Activated CD4-positive, alpha-beta T cell treated with anti-CD3 and anti-CD28 coated beads, Interleukin-2, amount 50 U/mL, for 48 hours (primary cell): Measurements from ENCODE around the gene TTC33.
"Not testable (repeated sequence)": the region's sequence is repeated elsewhere in the genome, so short reads cannot be mapped to it uniquely, and the experiment has no call there.

Experiments
- DNase-seq, 2 experiments: peaks; one replicate each; pipeline ENCODE4 v3.0.0-alpha.2; 2020

TTC33 gene

DNA sequence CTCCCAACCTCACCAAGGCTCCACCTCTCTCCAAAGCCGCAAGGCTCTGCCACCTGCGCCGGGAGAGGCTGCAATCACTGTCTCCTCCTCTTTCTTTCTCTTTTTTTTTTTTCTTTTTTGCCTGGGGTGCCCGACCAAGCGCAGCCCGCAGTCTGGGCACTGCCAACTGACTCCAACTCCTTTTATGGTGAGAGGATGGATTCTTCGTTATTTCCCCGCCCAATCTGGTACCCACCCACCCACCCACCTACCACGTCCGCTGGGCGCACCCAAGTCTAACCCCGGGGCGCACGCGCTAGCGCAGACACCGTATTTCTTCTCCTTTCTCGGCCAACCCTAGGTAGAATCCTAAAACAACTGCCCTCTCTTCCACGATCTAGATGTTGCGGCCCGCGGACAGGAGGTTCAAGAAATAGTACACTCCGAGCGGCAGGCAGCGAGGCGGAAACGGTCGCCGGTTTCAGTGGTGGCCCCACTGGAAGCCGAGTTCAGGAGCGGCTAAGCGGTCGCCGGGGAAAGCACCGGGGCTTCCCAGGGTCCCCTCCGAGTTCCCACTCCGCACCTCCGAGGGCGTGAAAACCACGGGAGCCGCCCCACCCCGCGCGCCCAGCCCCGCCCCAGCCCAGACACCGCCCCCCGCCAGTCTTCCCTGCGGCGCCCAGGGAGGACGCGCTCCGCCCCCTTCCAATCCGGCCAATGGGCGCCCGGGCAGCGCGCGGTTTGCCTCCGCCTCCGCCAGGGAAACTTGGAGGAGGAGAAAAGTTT lies 76.4 kb downstream of the TTC33 start:
- DNase-seq, result peak; percentile 93 to 94

GRCh38 chr5:40678460-40679147 lies 77.2 kb downstream of the TTC33 start:
- DNase-seq, result no peak

GRCh38 chr5:40678026-40678425 lies 77.7 kb downstream of the TTC33 start:
- DNase-seq, result no peak

DNA sequence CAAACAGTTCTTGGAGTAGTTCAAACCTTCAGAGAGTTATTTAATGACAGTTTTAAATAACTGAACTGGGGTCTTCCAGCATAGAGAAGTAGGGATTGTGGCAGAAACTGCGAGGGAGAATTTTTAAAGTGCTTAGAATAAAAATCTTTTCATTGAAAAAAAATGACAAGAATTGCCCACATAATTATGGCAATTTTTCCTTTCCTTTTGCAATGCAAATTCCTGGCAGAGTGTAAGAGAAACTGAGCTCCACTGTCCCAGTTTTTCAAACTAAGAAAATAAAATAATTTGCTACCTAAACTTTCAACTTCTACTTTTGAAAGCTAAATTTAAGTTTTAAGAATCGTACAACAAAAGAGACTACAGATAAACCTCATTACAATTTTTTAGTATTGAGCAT lies 78.3 kb downstream of the TTC33 start:
- DNase-seq, result no peak

DNA sequence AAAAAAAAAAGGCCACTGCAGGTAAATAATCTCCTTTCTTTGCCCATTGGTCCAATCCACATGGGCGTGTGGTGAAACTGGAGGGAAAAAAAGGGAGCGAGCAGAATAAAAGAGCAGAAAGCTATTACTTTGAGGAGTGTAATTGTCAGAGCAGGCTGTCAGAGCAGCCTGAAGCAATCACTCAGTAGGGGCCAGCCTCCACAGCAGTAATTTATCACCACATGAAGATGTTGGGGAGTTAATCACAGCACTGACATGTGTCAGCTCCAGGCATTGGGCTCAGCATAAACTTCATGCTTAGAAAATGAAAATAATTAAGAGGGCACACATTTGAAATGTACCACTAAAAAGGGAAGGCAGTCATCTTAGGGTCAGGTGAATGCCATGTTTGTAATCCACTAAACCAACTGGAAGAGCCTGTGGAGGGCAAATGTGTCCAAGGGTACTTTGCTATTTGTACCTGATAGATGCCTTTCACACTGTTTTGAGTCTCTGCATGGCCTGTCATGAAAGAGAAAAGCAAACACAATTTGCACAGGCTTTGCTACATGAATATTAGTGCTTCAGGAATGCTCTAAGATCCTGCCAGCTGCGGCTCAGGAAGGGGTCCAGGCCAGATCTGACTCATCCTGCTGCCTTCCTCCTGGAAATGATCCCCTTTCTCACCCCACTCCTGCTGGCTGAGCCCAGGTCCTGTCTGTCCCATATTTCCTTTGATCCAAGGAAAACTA lies 79.0 kb downstream of the TTC33 start:
- no peak for DNase-seq

DNA sequence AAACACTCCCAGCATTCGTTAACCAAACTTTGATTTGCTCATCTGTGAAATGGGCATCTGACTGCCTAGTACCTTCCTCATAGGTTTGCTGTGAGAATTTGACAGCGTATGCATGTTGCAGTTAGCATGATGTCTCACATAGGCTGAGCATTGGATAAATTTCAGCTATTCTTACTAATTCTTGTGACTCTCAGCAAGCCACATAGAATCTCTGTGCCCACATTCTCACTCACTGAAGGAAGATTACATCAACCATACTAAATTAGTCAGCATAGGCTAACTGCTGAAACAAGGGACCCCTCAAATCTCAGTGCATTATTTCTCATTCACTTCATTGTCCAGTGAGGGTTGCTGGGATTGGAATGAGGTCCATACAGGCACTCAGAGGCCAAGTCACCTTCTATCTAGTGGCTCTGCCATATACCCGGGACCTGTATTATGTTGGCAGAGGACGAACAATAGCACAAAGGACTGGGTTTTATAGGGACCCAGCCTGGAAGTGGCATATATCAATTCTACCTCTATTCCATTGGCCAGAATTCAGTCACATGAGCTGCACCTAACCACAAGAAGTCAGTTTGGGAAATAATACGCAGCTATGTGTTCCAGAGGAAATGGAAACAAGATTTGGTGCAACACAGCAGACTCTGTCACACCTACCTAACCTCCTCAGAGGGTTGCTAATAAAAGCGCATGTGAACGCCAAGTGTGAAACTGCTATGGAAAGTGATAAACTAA lies 80.2 kb downstream of the TTC33 start:
- no peak for DNase-seq

DNA sequence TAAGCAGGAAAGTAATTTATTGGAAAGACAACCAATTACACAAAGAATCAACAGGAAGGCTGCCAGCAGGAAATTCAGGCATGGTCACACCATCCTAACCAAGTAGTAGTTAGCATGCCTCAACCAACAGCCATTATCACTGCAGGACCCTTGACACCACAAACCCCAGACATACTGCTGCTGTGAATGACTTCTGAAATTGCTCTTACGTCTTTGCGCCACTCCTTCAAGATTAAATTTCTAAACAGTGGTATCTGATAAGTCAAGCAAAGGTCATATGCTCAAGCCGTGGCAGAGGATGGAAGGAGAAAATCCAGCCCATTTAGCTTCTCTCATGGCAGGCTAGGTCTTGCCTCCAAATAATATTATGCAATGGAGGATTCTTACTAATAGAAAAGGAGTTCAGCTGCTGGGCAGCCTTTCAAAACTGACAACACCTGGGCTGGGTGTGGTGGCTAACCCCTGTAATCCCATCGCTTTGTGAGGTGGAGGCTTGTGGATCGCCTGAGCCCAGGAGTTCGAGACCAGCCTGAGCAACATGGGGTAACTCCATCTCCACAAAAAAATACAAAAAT lies 81.0 kb downstream of the TTC33 start:
- DNase-seq, result no peak

GRCh38 chr5:40672425-40672824 lies 83.3 kb downstream of the TTC33 start:
- DNase-seq, result no peak

DNA sequence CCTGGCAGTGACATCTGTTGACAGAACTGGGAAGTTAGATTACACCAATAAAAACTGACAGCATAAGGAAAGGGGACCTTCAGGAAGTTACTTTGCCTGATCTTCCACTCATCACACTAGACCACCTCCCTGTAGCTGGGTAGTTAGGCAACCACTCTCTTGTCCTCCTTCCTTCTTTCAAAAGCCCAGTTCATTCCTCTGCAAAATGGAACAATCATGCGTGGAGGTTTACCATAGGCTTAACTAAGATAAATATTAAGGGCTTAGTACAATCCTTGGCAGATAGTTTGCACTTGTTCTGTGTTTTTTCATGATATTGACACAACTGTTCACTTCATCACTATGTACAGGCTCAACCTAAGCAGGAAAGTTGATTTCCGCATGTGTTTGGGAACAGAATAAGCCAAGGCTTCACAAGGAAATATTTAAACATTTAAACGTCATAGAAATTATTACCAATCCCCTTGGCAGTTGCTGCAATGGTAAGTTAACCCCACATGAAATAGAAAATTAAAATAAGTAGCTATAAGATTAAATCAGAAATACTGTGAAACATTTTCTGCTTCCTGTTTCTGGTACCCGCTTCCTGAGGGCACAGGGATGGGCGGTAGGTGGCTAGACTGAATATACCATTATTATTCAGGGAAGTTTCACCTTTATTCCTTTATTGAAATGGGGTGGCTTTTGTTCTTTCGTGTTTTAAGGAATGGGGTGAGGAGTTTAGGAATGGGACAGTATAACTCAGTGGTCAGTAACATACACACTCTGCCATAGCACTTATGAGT lies 86.0 kb downstream of the TTC33 start:
- DNase-seq, result no peak

DNA sequence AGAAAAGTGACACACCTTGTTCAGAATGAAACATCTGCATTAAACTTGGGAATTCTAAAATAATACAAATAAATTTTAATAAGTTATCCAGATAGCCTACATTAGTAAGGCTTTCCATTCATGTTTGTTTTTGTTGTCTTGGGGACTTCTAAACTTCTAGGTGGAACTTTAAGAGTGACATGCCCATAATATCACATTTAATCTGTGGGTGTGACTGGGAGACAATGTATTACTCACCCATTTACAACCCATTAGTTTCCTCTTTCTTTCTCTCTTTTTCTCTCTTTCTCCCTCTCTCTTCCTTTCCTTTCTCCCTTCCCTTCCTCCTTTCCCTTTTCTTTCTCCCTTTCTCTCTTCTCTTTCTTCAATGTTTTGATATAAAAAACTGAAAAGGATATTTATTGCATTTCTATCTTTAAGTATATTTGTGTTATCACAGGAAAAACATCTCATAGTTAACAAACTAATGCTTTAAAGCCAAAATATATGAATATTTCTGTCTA lies 88.5 kb downstream of the TTC33 start:
- no peak for DNase-seq

GRCh38 chr5:40666657-40667056 lies 89.1 kb downstream of the TTC33 start:
- DNase-seq, result no peak

DNA sequence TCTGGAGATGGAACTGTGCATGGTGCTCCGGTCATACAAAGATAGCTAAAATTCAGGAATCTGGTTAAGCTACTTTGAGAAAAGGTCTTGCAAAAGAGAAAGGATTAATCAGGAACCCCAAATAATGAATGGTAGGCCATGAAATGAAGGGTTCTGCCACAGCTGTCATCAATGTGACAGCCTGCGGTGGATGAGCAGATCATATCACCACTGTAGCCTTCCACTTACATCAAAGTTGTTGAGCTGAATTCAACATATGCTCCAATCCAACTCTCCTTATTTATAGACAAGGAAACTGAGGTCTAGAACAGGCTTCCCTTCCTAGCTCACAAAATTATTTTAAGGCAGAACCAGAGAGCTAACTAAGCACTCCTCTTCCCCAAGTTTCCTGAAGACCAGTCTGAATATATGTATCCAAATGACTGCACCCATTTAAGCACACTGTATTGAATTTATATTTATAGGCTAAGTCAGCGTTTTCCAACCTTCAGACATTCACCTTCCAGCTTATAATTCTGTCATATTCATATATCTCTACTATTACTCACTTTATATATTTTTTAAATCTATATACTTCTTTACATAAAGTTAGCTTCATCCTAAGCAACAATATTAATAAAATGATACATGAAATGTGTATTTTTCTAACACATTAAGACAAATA lies 90.0 kb downstream of the TTC33 start:
- no peak for DNase-seq

DNA sequence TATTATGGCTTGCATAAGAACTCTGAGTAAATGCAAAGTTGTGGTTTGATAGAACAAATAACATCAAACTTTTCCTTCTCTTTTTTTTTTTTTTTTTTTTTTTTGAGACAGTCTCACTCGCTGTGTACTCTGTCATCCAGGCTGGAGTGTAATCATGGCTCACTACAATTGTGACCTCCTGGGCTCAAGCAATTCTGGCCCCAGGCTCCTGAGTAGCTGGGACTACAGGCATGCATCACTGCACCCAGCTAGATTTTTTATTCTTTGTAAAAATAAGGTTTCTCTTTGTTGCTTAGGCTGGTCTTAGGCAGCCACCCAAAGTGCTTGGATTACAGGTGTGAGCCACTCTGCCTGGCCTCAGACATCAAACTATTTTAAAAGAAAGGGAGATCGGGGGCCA lies 95.0 kb downstream of the TTC33 start:
- DNase-seq, result no peak

DNA sequence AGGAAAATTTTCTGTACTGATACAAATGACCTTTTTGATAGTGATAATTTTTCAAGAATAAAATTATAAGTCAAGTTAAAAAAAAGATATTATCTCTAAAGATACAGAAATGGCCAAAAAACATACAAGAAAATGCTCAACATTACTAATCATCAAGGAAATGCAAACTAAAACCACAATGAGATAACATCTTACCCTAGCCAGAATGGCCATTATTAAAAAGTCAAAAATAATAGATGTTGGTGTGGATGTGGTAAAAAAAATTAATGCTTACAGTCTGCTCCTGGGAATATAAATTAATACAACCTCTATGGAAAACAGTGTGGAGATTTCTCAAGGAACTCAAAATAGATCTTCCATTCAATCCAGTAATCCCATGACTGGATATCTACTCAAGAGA lies 99.0 kb downstream of the TTC33 start:
- DNase-seq, result no peak

DNA sequence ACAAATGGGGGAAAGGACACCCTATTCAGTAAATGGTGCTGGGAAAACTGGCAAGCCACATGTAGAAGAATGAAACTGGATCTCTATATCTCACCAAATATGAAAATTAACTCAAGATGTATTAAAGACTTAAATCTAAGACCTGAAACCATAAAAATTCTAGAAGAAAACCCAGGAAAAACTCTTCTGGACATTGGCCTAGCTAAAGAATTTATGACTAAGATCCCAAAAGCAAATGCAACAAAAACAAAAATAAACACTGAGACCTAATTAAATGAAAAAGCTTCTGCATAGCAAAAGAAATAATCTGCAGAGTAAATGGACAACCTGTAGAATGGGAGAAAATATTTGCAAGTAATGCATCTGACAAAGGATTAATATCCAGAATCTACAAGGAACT lies 99.7 kb downstream of the TTC33 start:
- not testable (repeated sequence) for DNase-seq

DNA sequence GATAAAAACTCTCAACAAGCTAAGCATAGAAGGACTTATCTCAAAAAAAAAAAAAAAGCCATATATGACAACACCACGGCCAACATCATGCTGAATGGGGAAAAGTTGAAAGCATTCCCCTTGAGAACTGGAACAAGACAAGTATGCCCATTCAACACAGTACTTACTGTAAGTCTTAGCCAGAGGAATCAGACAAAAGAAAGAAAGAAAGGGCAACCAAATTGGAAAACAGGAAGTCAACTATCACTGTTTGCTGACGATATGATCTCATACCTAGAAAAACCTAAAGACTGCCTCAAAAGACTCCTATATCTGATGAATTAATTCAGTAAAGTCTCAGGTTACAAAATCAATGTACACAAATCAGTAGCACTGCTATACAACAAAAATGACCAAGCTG lies 100.6 kb downstream of the TTC33 start:
- no peak for DNase-seq

DNA sequence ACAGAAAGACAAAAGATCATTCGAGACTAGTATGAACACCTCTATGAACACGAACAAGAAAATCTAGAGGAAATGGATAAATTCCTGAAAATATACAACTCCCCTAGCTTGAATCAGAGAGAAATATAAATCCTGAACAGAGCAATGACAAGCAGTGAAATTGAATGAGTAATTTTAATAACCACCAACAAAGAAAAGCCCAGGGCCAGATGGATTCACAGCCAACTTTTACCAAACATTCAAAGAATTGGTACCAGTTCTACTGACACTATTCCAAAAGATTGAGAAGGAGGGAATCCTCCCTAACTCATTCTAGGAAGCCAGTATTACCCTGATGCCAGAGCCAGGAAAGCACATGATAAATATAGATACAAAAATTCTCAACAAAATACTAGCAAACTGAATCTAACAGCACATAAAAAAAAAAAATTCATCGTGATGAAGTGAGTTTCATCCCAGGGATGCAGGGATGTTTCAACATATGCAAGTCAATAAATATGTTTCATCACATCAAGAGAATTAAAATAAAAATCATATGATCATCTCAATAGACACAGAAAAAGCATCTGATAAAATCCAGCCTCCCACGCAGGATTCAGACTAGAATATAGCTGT lies 101.3 kb downstream of the TTC33 start:
- no peak for DNase-seq

- DNase-seq, result no peak
These were observed 102.3 kb downstream of the TTC33 start for GRCh38 chr5:40653221-40654022.

GRCh38 chr5:40652441-40653220 lies 103.1 kb downstream of the TTC33 start:
- peak in 1 of 2 experiments; percentile 32 for DNase-seq
